Epithelial cell of esophagus (primary cell): ENCODE results near the gene MYO16.

ENCODE experiments used
- DNase-seq: peaks from one replicate; pipeline ENCODE4 v3.0.0; 2010; ENCODE audit warnings: low read depth
- H3K4me3 ChIP-seq: 2 replicates; pipeline ENCODE4 v1.5.1; 2011; ENCODE audit warnings: mild to moderate bottlenecking, low read length, control low read depth
- CTCF ChIP-seq: IDR thresholded peaks from 2 replicates; pipeline ENCODE4 v1.5.1; 2011; ENCODE audit warnings: low read depth, mild to moderate bottlenecking, low read length, control low read depth, inconsistent platforms; ENCODE audit not compliant: insufficient read depth; ENCODE audit errors: missing control alignments

Gene MYO16

GRCh38 chr13:108927615-108928014, 298.2 kb downstream of the MYO16 start:
- DNase-seq = no peak
- no peak overlapping the region for H3K4me3 ChIP-seq
- no peak for TF ChIP-seq CTCF

- no peak for TF ChIP-seq CTCF
- DNase-seq = no peak
Measured at GRCh38 chr13:108929532-108930206, 300.3 kb downstream of the MYO16 start.

GRCh38 chr13:108932196-108932595, 302.8 kb downstream of the MYO16 start:
- no peak for DNase-seq
- TF ChIP-seq CTCF = no peak
- no peak overlapping the region for H3K4me3 ChIP-seq

More at GRCh38 chr13:108929532-108930206, 300.3 kb downstream of the MYO16 start:
- no peak overlapping the region for H3K4me3 ChIP-seq

- no peak overlapping the region for H3K4me3 ChIP-seq
- DNase-seq = no peak
- no peak for TF ChIP-seq CTCF
Measured at GRCh38 chr13:108933061-108933460, 303.6 kb downstream of the MYO16 start.

GRCh38 chr13:108938155-108938554, 308.7 kb downstream of the MYO16 start:
- DNase-seq = no peak
- H3K4me3 ChIP-seq = no peak overlapping the region
- TF ChIP-seq CTCF = no peak

GRCh38 chr13:108940121-108940520, 310.7 kb downstream of the MYO16 start:
- H3K4me3 ChIP-seq = no peak overlapping the region
- TF ChIP-seq CTCF = no peak
- no peak for DNase-seq

- no peak for TF ChIP-seq CTCF
- no peak for DNase-seq
- no peak overlapping the region for H3K4me3 ChIP-seq
Measured at GRCh38 chr13:108943842-108944241, 314.4 kb downstream of the MYO16 start.
